ENCODE results near the gene ANKMY1. TPM values are rescaled to one million over a fixed set of nuclear protein-coding genes. Genes with fewer than 3 reads are reported as not detected.

The ANKMY1 gene
- total RNA-seq, 1 donor = 11.2 TPM

GRCh38 chr2:240457223-240458043 is 100.4 kb downstream of the ANKMY1 start:
- Histone ChIP-seq H3K4me1 (ENCODE audit: insufficient read depth, low read length) (peaks cover under 1% of the 10 kb centered on the region), H3K36me3 (ENCODE audit: insufficient read depth, low read length) (no peaks in the 10 kb centered on the region), H3K4me3 (ENCODE audit: insufficient read depth, low read length) (no peak overlapping the region), H3K27me3 (ENCODE audit: insufficient read depth, low read length) (no peaks in the 10 kb centered on the region), H2AFZ (ENCODE audit: low read length) (no peak overlapping the region), H3K27ac (ENCODE audit: low read depth, low read length) (no peak overlapping the region), H3K4me2 (ENCODE audit: insufficient read depth, low read length) (no peak overlapping the region), H4K20me1 (ENCODE audit: insufficient read depth, low read length) (peaks cover 30% of the 10 kb centered on the region), H3K79me2 (ENCODE audit: insufficient read depth, low read length) (no peaks in the 10 kb centered on the region), H3K9me3 (ENCODE audit: low read depth, low read length) (no peaks in the 10 kb centered on the region)
- peak; percentile 89 for DNase-seq (ENCODE audit: insufficient read length, low spot score, missing footprints)
- TF ChIP-seq CTCF (IDR thresholded peaks at IDR 0.05; ENCODE audit: extremely low read depth, low read depth, low read length) = no peak

GRCh38 chr2:240456447-240457222 is 101.2 kb downstream of the ANKMY1 start:
- Histone ChIP-seq H3K9me3 (ENCODE audit: low read depth, low read length) (no peaks in the 10 kb centered on the region), H3K4me1 (ENCODE audit: insufficient read depth, low read length) (peaks cover 4% of the 10 kb centered on the region), H2AFZ (ENCODE audit: low read length) (no peak overlapping the region), H3K36me3 (ENCODE audit: insufficient read depth, low read length) (no peaks in the 10 kb centered on the region), H3K79me2 (ENCODE audit: insufficient read depth, low read length) (no peaks in the 10 kb centered on the region), H4K20me1 (ENCODE audit: insufficient read depth, low read length) (peaks cover 37% of the 10 kb centered on the region), H3K27ac (ENCODE audit: low read depth, low read length) (no peak overlapping the region), H3K4me3 (ENCODE audit: insufficient read depth, low read length) (no peak overlapping the region), H3K4me2 (ENCODE audit: insufficient read depth, low read length) (no peak overlapping the region), H3K27me3 (ENCODE audit: insufficient read depth, low read length) (no peaks in the 10 kb centered on the region)
- DNase-seq (ENCODE audit: insufficient read length, low spot score, missing footprints) = peak; percentile 94
- TF ChIP-seq CTCF (IDR thresholded peaks at IDR 0.05; ENCODE audit: extremely low read depth, low read depth, low read length) = no peak

- Histone ChIP-seq H3K79me2 (ENCODE audit: insufficient read depth, low read length) (no peaks in the 10 kb centered on the region), H3K27me3 (ENCODE audit: insufficient read depth, low read length) (no peaks in the 10 kb centered on the region), H3K4me3 (ENCODE audit: insufficient read depth, low read length) (no peak overlapping the region), H2AFZ (ENCODE audit: low read length) (no peak overlapping the region), H3K4me1 (ENCODE audit: insufficient read depth, low read length) (peaks cover 4% of the 10 kb centered on the region), H3K36me3 (ENCODE audit: insufficient read depth, low read length) (no peaks in the 10 kb centered on the region), H4K20me1 (ENCODE audit: insufficient read depth, low read length) (peaks cover 45% of the 10 kb centered on the region), H3K27ac (ENCODE audit: low read depth, low read length) (no peak overlapping the region), H3K4me2 (ENCODE audit: insufficient read depth, low read length) (no peak overlapping the region), H3K9me3 (ENCODE audit: low read depth, low read length) (no peaks in the 10 kb centered on the region)
- peak; percentile 93 for DNase-seq (ENCODE audit: insufficient read length, low spot score, missing footprints)
- no peak for TF ChIP-seq CTCF (IDR thresholded peaks at IDR 0.05; ENCODE audit: extremely low read depth, low read depth, low read length)
These were observed 101.9 kb downstream of the ANKMY1 start for GRCh38 chr2:240455647-240456446.
